Measurements from ENCODE around the gene FAM171A2.

GRCh38 chr17:44335968-44336367 is 27.7 kb downstream of the FAM171A2 start:
- TF ChIP-seq CTCF (IDR thresholded peaks at IDR 0.05): no peak
- TF ChIP-seq POLR2A (IDR thresholded peaks at IDR 0.05): no peak
- TF ChIP-seq EP300 (IDR thresholded peaks at IDR 0.05): no peak

Data from stomach (tissue), 4 donors.